ENCODE data around the gene ARIH2. TPM values are rescaled to one million over a fixed set of nuclear protein-coding genes. Genes with fewer than 3 reads are reported as not detected.

ARIH2 gene
- total and polyA plus RNA-seq, 2 of the 8 experiments (the other 6 are each of a cell fraction or from before 2014, with no cell fraction given), result 72.9 to 136 TPM

DNA sequence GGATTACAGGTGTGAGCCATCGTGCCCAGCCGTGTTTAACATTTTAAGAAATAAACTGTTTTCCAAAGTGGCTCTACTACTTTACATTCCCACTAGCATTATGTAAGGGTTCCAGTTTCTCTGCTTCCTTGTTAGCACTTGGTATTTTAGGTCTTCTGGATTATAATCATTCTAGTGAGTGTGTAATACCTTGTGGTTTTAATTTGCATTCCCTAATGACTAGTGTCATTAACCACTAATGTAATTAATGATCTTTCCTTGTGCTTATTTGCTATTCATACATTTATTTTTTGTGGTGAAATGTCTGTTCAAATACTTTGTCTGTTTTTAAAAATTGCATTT is 30.7 kb downstream of the ARIH2 start:
- Histone ChIP-seq H3K27ac (ENCODE audit: low read depth, low read length) (no peak overlapping the region), H3K14ac (ENCODE audit: insufficient read length) (no peak overlapping the region), H3K23ac (ENCODE audit: insufficient read length) (no peak overlapping the region), H3K27me3 (replicated peaks in 1 of 4; ENCODE audit: control insufficient read depth in 3 of 4, extremely low read depth in 1 of 4, insufficient read depth in 3 of 4, low read length in 3 of 4) (no peaks in the 10 kb centered on the region), H4K91ac (replicated peaks; ENCODE audit: insufficient read length, low read length) (no peak overlapping the region), H2BK5ac (ENCODE audit: low read depth, low read length) (no peak overlapping the region), H4K20me1 (replicated peaks in 1 of 2; ENCODE audit: control insufficient read depth in 1 of 2, insufficient read depth in 2 of 2, low read length in 2 of 2) (peaks cover 0 to 5% of the 10 kb centered on the region in 2 experiments), H3K4ac (replicated peaks; ENCODE audit: insufficient read length, low read depth, low read length) (no peak overlapping the region), H3K79me1 (ENCODE audit: low read depth, low read length) (peaks cover 3% of the 10 kb centered on the region; the same call in 1 of the 2 replicates), H3K4me3 (ENCODE audit: extremely low read depth in 1 of 4, insufficient read depth in 2 of 4, low read depth in 3 of 4, low read length in 4 of 4) (no peak overlapping the region), H3K9me3 (ENCODE audit: insufficient read depth in 2 of 2, low read depth in 1 of 2, low read length in 1 of 2) (no peaks in the 10 kb centered on the region), H2BK15ac (ENCODE audit: low read length) (no peak overlapping the region), H3K4me1 (replicated peaks in 1 of 4; ENCODE audit: control insufficient read depth in 3 of 4, insufficient read depth in 4 of 4, low read length in 3 of 4) (peaks cover 0 to 7% (median 0%) of the 10 kb centered on the region in 4 experiments; a peak in 2 of 7 replicates), H3K18ac (ENCODE audit: extremely low read depth, low read length) (no peak overlapping the region), H3K79me2 (ENCODE audit: control insufficient read depth in 1 of 2, insufficient read depth in 2 of 2, low read length in 2 of 2) (peaks cover 0 to 52% of the 10 kb centered on the region in 2 experiments; a peak in 2 of 4 replicates), H2BK12ac (ENCODE audit: low read depth, low read length) (no peak overlapping the region), H3K23me2 (ENCODE audit: low read depth, low read length) (no peaks in the 10 kb centered on the region), H2AK5ac (ENCODE audit: low read depth, low read length) (no peak overlapping the region), H3K4me2 (ENCODE audit: insufficient read depth in 1 of 2, low read depth in 2 of 2, low read length in 2 of 2) (no peak overlapping the region), H2BK20ac (ENCODE audit: low read length) (no peak overlapping the region), H2BK120ac (replicated peaks; ENCODE audit: low read depth, low read length) (no peak overlapping the region), H2AFZ (ENCODE audit: low read length) (no peak overlapping the region), H4K5ac (ENCODE audit: insufficient read length, low read depth, low read length) (no peak overlapping the region), H4K8ac (ENCODE audit: extremely low read depth, insufficient read depth, low read length) (no peak overlapping the region), H3K36me3 (ENCODE audit: control insufficient read depth in 2 of 4, insufficient read depth in 4 of 4, low read length in 3 of 4) (peaks cover 0 to 3% (median 0%) of the 10 kb centered on the region in 4 experiments; a peak in 3 of 8 replicates), H3K9ac (replicated peaks in 1 of 4; ENCODE audit: extremely low read depth in 1 of 4, low read depth in 3 of 4, low read length in 3 of 4) (no peak overlapping the region), H3K56ac (replicated peaks; ENCODE audit: insufficient read length, low read depth, low read length) (no peak overlapping the region)
- DNase-seq (ENCODE audit: low read depth in 1 of 2, low spot score in 2 of 2) (no peak), FAIRE-seq (no peak)
- POLR2A ChIA-PET (ENCODE audit: partially characterized antibody), result no interaction called here
- CTCF ChIA-PET (ENCODE audit: partially characterized antibody), result interaction anchor here (6.1 kb wide), 1 partner anchor 211 kb away, joined by 53 read pairs; no protein-coding TSS in a partner anchor
- 100% methylated on average over 2 of the region's 2 CpGs; no CpG with 5 or more reads in 1 of the 2 experiments for whole genome bisulfite sequencing, 2 experiments (ENCODE audit: extremely low coverage in 1 of 2, insufficient coverage in 1 of 2, insufficient read length in 1 of 2, insufficient replicate concordance in 2 of 2, low coverage in 1 of 2, low lambda C conversion rate in 2 of 2, missing lambda C conversion rate in 1 of 2)
- no peak for TF ChIP-seq EZH2 (IDR thresholded peaks at IDR 0.05; ENCODE audit: low read depth, low read length, severe bottlenecking)
- no peak for TF ChIP-seq RAD21 (IDR thresholded peaks at IDR 0.05 in 1 of 2, conservative IDR thresholded peaks at IDR 0.05 in 1 of 2; ENCODE audit: low read depth in 2 of 2, low read length in 2 of 2)
- TF ChIP-seq POLR2AphosphoS5 (IDR thresholded peaks at IDR 0.05; ENCODE audit: low read depth, low read length), result no peak
- no peak for TF ChIP-seq CHD1 (IDR thresholded peaks at IDR 0.05; ENCODE audit: low read depth, low read length)
- TF ChIP-seq, protein P1, sequence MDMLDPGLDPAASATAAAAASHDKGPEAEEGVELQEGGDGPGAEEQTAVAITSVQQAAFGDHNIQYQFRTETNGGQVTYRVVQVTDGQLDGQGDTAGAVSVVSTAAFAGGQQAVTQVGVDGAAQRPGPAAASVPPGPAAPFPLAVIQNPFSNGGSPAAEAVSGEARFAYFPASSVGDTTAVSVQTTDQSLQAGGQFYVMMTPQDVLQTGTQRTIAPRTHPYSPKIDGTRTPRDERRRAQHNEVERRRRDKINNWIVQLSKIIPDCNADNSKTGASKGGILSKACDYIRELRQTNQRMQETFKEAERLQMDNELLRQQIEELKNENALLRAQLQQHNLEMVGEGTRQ (IDR thresholded peaks at IDR 0.05; ENCODE audit: low read length), result no peak
- no peak for TF ChIP-seq POU5F1 (IDR thresholded peaks at IDR 0.05; ENCODE audit: low read depth, low read length)
- TF ChIP-seq, protein P2, sequence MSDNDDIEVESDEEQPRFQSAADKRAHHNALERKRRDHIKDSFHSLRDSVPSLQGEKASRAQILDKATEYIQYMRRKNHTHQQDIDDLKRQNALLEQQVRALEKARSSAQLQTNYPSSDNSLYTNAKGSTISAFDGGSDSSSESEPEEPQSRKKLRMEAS (IDR thresholded peaks at IDR 0.05), result no peak
- TF ChIP-seq EP300 (IDR thresholded peaks at IDR 0.05; ENCODE audit: borderline replicate concordance in 1 of 2, low read depth in 2 of 2, low read length in 2 of 2), result no peak
- TF ChIP-seq RFX5 (IDR thresholded peaks at IDR 0.05; ENCODE audit: borderline replicate concordance, low read depth, low read length), result no peak
- no peak for TF ChIP-seq NRF1 (IDR thresholded peaks at IDR 0.05; ENCODE audit: low read depth, low read length)
- no peak for TF ChIP-seq BACH1 (IDR thresholded peaks at IDR 0.05; ENCODE audit: low read length)
- no peak for TF ChIP-seq TAF1 (IDR thresholded peaks at IDR 0.05; ENCODE audit: low read depth, low read length)
- TF ChIP-seq CTBP2 (IDR thresholded peaks at IDR 0.05; ENCODE audit: borderline replicate concordance, insufficient read depth, insufficient read length, low read length), result no peak

Measured in H1 (cell line).